IMR-90 (cell line): ENCODE data around the gene RASGRF2.

Source experiments
- BHLHE40 ChIP-seq: fragments of 150-350 bp; IDR thresholded peaks from 2 replicates; pipeline ENCODE4 v1.6.1; 2016; ENCODE audit warnings: mild to moderate bottlenecking, low read depth, low read length
- CTCF ChIP-seq: conservative IDR thresholded peaks from 2 replicates; pipeline ENCODE4 v1.5.1; 2012; ENCODE audit warnings: mild to moderate bottlenecking, low read depth, low read length, improper control_type of control experiment
- ELK1 ChIP-seq: fragments of 150-350 bp; IDR thresholded peaks from 2 replicates; pipeline ENCODE4 v1.6.1; 2016; ENCODE audit warnings: low read depth, mild to moderate bottlenecking, low read length, moderate library complexity, borderline replicate concordance
- FOS ChIP-seq: fragments of 150-350 bp; IDR thresholded peaks from 2 replicates; pipeline ENCODE4 v1.6.1; 2016; ENCODE audit warnings: low read depth, low read length
- MAFK ChIP-seq: IDR thresholded peaks from 2 replicates; pipeline ENCODE4 v1.6.1; 2012; ENCODE audit warnings: low read depth, low read length, improper control_type of control experiment
- MAZ ChIP-seq: IDR thresholded peaks from 2 replicates; pipeline ENCODE4 v1.6.1; 2012; ENCODE audit warnings: low read depth, mild to moderate bottlenecking, low read length, improper control_type of control experiment, moderate library complexity, borderline replicate concordance
- MXI1 ChIP-seq: IDR thresholded peaks from 2 replicates; pipeline ENCODE4 v1.6.1; 2012; ENCODE audit warnings: low read depth, mild to moderate bottlenecking, low read length, moderate library complexity, borderline replicate concordance
- POLR2A ChIP-seq: IDR thresholded peaks from 2 replicates; pipeline ENCODE4 v1.6.1; 2012; ENCODE audit warnings: mild to moderate bottlenecking, low read depth, low read length
- RAD21 ChIP-seq: IDR thresholded peaks from 2 replicates; pipeline ENCODE4 v1.6.1; 2012; ENCODE audit warnings: low read length, improper control_type of control experiment
- SMC3 ChIP-seq: fragments of 150-350 bp; IDR thresholded peaks from 2 replicates; pipeline ENCODE4 v1.6.1; 2016; ENCODE audit warnings: low read depth, mild to moderate bottlenecking, antibody characterized with exemption, low read length, moderate library complexity
- USF2 ChIP-seq: fragments of 150-350 bp; IDR thresholded peaks from 2 replicates; pipeline ENCODE4 v1.6.1; 2017; ENCODE audit warnings: mild to moderate bottlenecking, antibody characterized with exemption, low read length, low read depth

- TF ChIP-seq ELK1 (no peak), CTCF (no peak), FOS (no peak), POLR2A (no peak), MXI1 (no peak), USF2 (no peak), SMC3 (no peak), MAFK (peak; percentile 81), RAD21 (no peak), MAZ (no peak), BHLHE40 (no peak)
These were observed 275.3 kb downstream of the RASGRF2 start for GRCh38 chr5:81235287-81236072.
